Head of caudate nucleus (tissue), 42 donors: Measurements from ENCODE around the gene PRR23A.

Source experiments
- DNase-seq, 42 donors: peaks; one replicate each; pipeline versions ENCODE4 v3.0.0 to v3.0.0-alpha.2; 2020 to 2021; ENCODE audit warnings: mixed read lengths in 7 of 42
- intact Hi-C: fragments of 100-400 bp; cut with DNase I; formaldehyde crosslinking; loops from one replicate; pipeline ENCODE4 v1.15.0; 2022

Gene PRR23A

DNA sequence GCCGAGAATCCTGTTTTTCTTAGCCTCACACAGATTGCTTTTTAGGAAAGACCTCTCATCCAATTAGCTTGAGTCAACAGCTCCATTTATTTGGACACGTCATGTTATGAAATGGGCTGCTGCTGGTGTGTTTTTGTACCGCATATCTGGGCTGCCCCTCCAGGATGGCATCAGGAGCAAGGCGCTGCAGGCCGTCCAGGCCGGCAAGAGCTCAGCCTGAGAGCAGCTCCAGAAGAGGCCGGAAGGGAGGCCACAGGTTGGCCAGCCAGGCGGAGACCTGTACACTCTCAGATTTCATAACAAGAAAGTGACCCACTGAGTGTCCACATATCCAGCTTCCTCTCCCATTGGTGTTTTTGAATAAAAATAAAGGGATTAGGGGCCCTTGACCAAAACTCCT lies 30.7 kb downstream of the PRR23A start:
- intact Hi-C loops: no loop called here
- DNase-seq: peak in 1 of 42 donors; percentile 22

DNA sequence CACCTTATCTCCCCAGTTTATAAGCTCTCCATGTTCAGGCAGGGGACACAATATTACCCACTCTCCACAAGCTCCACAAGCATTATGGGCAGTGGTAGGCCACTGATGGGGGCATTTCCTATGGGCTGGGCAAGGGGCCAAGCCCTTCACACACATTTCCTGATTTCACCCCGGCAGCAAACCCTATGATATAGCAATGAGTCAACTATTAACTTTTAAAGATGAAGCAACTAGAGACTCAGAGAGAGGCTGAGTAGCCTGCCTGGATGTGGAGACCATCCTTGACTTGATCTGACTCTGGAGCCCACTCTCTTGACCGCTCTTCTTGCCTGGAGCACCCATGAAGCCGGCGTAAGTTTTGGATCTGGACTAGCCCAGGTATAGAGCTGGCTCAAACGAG lies 31.6 kb downstream of the PRR23A start:
- intact Hi-C loops: no loop called here
- peak in 1 of 42 donors; percentile 18 for DNase-seq

DNA sequence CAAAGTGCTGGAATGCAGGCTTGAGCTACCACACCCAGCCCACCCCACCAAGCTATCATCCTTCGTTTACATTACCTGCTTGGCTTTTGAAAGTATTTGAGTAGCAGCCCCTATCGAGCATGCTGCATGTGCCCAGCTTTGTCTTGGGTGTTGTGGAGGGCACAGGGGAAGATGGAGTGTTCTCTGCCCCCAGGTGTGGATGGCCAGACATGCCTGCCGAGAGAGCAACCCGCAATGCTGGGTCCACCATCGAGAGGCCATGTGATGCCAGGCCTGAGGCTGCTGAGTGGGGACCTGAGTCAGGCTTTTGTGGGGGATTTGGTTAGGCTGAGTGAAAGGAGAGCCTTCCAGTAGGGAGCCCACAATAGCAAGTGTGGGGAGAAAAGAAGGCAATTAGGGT lies 33.1 kb downstream of the PRR23A start:
- peak in 1 of 42 donors; percentile 12 for DNase-seq
- intact Hi-C loops: no loop called here

DNA sequence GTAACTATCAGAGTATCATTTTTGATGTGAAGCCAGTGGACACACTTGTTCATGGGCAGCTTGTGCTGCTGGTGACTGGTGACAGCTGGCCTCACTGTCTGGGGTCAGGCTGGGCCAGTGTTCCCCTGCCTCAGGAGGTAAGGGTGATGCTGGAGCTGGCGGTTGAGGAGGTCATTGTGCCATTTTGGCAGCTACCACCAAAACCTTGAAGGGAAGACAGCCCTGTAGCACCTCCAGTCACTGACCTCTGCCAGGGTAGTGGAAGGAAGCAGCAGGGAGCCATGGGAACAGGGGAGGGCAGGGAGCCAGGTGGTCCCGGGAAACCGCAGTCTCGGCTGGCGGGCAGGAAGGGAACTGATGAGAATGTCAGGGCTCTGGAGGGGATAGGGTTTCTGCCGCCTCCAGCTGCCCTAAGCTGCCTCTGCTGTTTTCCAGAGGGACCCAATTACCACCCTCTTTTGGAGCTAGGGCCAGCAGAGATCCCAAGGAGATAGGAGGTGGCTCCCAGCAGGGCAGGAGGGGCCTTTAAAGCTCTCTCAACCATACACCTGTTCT lies 34.2 kb downstream of the PRR23A start:
- DNase-seq: peak in 1 of 42 donors; percentile 26
- intact Hi-C loops: no loop called here

DNA sequence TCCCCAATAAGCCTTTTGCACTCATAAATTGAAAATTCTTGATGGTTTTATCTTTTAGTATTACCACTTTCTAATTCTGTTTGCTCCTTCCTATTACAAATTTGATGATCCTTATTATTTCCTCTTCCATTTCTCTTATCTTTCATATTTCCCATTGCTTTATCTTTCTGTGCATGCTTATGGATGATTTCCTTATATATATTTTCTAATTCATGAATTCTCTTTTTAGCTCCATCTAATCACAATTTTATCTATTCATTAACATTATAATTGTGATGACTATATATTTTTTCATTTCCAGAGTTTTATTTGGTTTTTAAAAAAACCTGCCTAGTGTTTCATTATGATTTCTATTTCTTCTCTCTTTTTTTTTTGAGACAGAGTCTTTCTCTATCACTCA lies 41.1 kb downstream of the PRR23A start:
- intact Hi-C loops: no loop called here
- DNase-seq: no peak

DNA sequence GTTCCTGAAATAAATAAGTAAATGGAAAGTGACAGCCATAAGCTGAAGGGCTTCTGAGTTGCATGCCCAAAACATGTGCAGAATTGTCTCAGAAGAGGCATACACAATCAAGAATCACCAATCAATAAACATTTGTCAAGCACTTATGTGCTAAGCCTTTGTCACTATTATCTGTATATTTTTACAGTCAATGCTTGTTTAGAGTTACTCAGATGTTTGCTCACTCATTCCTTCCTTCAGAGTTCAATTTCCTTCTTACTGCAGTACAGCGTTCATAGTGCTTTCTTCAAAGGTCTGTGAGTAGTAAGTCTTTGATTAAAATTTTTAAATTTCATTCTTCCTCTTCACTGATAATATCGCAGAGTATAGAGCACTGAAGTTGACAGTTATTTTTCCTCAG lies 41.8 kb downstream of the PRR23A start:
- intact Hi-C loops: no loop called here
- DNase-seq: no peak

DNA sequence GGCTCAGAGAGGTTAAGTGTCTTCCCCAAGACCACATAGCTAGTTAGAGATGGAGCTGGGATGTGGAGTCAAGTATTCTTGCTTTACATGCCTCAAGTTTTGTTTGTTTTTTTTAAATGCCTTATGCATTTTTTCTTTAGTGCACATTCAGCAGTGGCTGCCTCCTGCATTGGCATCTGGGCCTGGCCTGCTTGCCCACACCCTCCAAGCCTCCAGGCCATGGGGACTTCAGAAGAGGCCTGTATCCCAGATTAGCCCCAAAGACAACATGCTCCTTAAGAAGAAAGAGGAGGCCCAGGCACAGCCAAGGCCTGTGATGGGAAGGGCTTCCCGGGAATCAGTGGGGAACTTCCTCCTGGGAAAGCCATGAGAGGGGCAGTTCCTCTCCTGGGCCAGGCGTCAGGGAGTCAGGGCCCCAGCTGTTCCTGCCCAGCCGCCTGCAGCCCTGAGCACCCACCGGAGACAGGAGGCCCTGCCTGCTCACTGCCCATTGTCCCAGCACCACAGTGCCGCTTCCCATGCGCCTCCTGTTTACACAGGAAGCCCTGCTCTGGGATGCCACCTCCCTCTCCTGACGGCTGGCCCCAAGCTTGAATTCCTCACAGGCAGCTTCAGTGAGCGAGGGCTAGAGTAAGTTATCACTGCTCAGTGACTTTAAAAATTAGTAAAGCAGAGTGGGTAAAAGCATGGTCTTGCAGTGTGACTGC lies 43.1 kb downstream of the PRR23A start:
- DNase-seq: no peak
- intact Hi-C loops: no loop called here

DNA sequence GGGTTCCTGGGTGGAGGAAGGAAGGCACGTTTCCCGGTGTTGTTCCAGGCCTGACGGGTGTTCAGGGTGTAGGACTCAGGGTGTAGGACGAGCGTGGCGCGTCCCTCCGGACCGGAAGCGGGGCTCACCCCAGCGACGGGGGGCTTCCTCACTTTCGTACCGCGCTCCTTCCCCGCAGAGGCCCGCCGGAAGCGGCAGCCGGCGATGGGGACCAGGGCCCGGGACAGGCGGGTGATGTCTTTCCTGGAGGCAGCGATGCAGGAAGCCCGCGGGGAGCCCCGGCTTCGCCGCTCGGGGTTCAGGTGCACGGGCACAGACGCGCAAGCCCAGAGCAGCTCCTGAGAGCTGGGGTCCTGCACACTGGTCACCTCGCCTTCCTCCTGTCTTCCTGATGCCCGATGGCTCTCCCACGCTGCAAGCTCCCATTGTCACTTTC lies 45.6 kb downstream of the PRR23A start:
- no peak for DNase-seq
- intact Hi-C loops: no loop called here
